NCI-H2171 treated with DMSO at 0.1 percent for 48 hours (cell line): ENCODE results near the gene GLRX2.
"Not testable (repeated sequence)": the region's sequence is repeated elsewhere in the genome, so short reads cannot be mapped to it uniquely, and the experiment has no call there.

Experiments used
- DNase-seq: peaks from one replicate; lab custom pipeline; 2025; lab: John Stamatoyannopoulos, UW

The GLRX2 gene

GRCh38 chr1:193062698-193063463 is 42.3 kb downstream of the GLRX2 start:
- DNase-seq = no peak

- no peak for DNase-seq
Measured at GRCh38 chr1:193060938-193061337, 44.3 kb downstream of the GLRX2 start.

DNA sequence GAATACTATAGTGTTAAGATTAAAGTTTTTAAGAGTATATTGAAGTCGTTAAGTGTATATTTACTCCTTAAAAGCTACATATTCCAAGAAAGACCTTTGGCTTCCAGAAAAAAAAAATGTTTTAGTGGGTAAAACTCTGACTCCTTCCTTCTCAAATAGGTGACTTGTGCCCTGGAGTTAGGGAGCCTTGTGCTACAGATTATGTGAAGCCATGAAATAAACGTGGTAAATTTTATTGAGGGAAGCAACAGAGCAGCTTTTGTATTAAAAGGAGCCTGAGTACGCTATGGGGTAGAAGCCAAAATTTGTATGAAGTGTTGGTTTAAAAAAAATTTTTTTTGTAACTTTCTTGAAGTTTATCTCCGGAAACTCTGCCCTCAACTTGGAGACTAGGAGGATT is 44.8 kb downstream of the GLRX2 start:
- peak; percentile 11 for DNase-seq

GRCh38 chr1:193060115-193060403 is 45.2 kb downstream of the GLRX2 start:
- DNase-seq = no peak

DNA sequence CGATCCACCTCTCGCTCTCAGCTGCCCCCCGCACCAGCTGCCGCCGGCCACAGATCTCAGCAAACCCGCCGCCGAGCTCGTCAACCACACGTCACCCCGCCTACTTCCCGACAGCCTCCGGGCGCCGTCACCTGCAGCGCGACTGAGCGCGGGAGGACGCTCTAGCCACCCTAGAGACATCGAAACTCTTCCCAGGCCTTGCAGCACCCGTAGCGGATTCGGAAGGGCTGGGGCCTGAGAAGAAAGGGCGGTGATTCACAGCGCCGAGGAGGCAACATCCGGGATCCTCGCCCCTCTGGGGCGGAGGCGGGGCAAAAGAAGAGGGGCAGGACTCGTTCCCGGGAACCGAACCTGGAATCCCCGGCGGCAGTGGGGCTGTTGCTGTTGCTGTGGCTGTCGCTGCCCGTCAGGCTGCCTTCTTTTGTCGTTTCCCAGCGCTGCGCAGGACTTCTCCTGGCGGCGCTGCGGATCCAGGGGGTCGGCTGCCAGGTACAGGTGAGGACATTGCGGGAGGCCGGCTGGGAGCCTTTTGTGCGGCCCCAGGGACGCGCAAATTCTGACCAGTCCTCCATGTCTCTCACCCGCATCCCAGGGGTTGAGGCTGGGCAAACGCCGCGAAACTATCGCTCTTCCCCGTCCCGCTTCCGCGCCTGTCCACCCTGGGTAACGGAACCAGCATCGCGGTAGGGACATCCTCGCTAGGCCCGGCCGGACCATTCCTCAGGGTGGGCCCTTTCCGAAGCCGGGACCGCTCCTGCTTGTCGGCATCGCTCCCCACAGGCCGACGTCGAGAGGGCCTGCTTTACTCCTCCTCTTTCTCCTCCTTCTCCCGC is 45.7 kb downstream of the GLRX2 start, which contains the start of the genes RO60 and UCHL5:
Gene RO60 (plus strand): TSS at position 331 of the 833 bp plus-strand sequence. CDS start 9,443 bp downstream, outside the sequence.
Gene UCHL5 (minus strand): TSS at position 79 of the 833 bp plus-strand sequence. CDS start 100 bp downstream, outside the sequence.
- DNase-seq = peak; percentile 98

DNA sequence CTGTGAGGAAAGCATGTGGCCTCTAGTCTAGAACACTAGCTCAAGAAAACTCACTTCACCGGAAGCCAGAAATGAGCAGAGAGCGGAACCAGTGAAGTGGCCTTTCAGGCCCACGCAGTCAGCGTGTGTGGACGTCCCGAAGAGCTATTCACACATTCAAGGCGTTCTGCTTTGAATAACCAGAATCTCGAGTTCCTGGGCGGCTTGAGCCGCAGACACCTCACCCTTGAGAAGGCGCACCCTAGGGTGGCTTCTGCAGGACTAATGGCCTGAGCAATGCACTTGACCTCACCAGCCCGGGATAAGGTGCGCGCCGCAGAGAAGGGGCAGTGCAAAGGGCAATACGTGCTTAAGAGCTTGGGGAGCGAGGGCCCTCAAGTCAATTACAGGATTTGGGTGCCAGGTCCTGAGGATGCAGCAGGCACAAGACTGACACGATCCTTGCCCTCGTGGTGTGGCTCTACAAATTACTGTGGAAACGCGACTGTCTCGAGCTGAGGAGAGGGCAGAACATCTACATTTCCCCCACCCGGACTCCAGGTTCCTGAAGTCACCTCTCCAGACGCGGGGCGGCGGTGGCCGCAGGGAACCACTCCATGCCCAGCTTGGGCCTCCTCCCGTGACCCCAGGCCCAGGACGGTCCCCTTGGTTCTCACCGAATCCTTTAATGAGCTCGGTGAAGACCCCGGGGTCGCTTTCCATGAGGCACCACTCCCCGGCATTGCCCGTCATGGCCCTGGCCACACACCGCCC is 46.5 kb downstream of the GLRX2 start:
- peak; percentile 31 for DNase-seq

DNA sequence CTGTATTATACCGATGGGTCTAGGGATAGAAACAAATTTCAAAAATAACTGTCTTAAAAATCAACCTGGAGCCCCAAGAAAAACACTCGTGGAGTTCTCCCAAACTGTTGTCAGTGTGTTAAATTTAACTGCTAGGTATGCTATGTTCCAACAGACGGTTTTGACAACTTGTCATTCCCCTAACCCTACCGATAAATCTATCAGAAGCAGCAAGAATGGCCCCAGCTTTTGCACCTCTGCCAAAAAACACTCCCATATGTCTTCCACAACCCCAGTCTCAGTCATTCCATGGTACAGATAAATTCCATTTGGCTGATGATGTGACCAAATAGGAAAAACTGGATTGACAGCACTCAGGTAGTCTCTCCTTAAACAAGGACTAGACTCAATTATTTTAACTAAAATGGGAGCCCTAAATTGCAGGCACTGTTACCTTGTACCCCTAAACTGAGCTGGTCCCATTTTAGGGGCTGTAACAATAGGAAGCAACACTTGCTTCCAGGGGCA is 51.0 kb downstream of the GLRX2 start:
- no peak for DNase-seq

- not testable (repeated sequence) for DNase-seq
Measured at GRCh38 chr1:193048913-193049312, 56.3 kb downstream of the GLRX2 start.
